Choroid plexus epithelial cell (primary cell): ENCODE results near the gene ZFP64.
"Not testable (repeated sequence)": the region's sequence is repeated elsewhere in the genome, so short reads cannot be mapped to it uniquely, and the experiment has no call there.

ENCODE experiments used
- DNase-seq: peaks from one replicate; pipeline ENCODE4 v3.0.0-alpha.2; 2010; ENCODE audit warnings: low read depth
- H3K4me3 ChIP-seq: 2 replicates; pipeline ENCODE4 v1.5.1; 2011; ENCODE audit warnings: low read depth, mild to moderate bottlenecking, control low read depth, low read length, moderate library complexity
- TF ChIP-seq, protein P1 (sequence below): conservative IDR thresholded peaks from 2 replicates; pipeline ENCODE4 v1.5.1; 2011; ENCODE audit warnings: low read depth, mild to moderate bottlenecking, control low read depth, inconsistent platforms, low read length, moderate library complexity

ZFP64 gene

DNA sequence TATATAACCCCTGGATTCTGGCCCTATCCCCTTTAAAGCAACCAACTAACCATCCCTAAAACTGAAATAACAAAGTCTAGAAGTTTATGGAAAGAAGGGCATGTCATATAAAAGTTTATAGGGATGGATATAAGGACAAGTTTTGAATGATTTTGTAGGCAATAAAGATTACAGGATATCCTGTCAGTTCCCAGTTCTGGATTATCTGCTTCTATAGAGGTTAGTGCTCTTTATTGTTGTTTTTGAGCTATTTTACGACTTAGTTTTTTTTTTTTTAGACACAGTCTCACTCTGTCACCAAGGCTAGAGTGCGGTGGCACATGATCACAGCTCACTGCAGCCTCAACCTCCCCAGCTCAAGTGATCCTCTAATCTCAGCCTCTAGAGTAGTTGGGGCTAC is 48.3 kb downstream of the ZFP64 start:
- no peak overlapping the region for H3K4me3 ChIP-seq
- no peak for DNase-seq
- TF ChIP-seq, protein P1, sequence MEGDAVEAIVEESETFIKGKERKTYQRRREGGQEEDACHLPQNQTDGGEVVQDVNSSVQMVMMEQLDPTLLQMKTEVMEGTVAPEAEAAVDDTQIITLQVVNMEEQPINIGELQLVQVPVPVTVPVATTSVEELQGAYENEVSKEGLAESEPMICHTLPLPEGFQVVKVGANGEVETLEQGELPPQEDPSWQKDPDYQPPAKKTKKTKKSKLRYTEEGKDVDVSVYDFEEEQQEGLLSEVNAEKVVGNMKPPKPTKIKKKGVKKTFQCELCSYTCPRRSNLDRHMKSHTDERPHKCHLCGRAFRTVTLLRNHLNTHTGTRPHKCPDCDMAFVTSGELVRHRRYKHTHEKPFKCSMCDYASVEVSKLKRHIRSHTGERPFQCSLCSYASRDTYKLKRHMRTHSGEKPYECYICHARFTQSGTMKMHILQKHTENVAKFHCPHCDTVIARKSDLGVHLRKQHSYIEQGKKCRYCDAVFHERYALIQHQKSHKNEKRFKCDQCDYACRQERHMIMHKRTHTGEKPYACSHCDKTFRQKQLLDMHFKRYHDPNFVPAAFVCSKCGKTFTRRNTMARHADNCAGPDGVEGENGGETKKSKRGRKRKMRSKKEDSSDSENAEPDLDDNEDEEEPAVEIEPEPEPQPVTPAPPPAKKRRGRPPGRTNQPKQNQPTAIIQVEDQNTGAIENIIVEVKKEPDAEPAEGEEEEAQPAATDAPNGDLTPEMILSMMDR: no peak

DNA sequence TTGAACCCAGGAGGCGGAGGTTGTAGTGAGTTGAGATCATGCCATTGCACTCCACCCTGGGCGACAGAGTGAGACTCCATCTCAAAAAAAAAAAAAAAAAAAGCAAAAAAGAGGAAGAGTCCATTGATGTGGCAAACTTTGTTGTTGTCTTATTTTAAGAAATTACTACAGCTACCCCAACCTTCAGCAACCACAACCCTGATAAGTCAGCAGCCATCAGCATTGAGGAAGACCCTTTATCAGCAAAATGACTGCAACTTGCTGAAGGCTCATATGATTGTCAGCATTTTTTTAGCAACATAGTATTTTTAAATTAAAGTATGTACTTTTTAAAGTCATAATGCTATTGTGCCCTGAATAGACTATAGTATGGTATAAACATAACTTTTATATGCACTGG is 48.8 kb downstream of the ZFP64 start:
- TF ChIP-seq, protein P1: no peak
- H3K4me3 ChIP-seq: no peak overlapping the region
- DNase-seq: no peak

DNA sequence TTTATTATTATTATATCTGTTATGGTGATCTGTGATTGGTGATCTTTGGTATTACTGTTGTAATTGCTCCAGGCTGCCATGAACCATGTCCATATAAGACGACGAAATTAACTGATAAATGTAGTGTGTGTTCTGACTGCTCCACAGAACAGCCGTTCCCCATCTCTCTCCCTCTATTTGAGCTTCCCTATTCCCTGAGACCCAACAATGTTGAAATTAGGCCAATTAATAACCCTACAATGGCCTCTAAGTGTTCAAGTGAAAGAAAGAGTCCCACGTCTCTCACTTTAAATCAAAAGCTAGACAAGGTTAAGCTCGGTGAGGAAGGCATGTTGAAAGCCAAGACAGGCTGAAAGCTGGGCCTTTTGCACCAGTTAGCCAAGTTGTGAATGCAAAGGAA is 51.6 kb downstream of the ZFP64 start:
- H3K4me3 ChIP-seq: no peak overlapping the region
- TF ChIP-seq, protein P1: no peak

DNA sequence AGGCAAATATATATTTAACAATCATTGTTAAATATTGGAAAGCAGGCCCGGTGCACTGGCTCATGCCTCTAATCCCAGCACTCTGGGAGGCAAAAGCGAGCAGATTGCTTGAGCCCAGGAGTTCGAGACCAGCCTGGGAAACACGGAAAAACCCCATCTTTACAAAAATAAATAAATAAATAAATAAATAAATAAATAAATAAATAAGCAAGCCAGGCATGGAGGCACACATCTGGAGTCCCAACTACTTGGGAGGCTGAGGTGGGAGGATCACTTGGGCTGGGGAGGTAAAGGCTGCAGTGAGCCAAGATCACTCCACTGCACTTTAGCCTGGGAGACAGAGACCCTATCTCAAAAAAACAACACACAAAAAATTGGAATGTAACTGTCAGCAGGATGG is 53.7 kb downstream of the ZFP64 start:
- TF ChIP-seq, protein P1: no peak
- no peak for DNase-seq
- H3K4me3 ChIP-seq: no peak overlapping the region

More for the DNA sequence above, 51.6 kb downstream of the ZFP64 start:
- DNase-seq: no peak

DNA sequence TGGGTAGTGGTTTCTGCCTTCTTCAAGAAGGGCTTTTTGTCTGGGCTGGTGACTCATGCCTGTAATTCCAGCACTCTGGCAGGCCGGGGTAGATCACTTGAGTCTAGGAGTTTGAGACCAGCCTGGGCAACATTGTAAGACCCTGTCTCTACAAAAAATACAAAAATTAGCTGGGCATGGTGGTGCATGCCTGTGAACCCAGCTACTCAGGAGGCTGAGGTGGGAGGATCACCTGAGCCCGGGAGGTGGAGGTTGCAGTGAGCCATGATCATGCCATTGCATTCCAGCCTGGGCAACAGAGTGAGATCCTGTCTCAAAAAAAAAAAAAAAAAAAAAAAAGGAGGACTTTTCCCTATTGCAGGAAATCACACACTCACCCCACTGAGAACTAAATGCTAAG is 57.9 kb downstream of the ZFP64 start:
- DNase-seq: not testable (repeated sequence)

DNA sequence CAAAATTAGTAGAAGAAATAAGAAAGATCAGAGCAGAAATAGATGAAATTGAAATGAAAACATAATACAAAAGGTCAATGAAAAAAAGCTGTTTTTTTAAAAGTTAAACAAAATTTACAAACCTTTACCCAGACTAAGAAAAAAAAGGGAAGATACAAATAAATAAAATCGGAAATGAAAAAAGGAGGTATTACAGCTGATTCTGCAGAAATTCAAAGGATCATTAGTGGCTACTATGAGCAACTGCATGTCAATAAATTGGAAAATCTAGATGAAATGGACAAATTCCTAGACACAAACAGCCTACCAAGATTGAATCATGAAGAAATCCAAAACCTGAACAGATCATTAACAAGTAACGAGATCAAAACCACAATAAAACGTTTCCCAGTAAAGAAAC is 59.2 kb downstream of the ZFP64 start:
- TF ChIP-seq, protein P1: no peak
- DNase-seq: no peak
- no peak overlapping the region for H3K4me3 ChIP-seq

More for the DNA sequence above, 57.9 kb downstream of the ZFP64 start:
- H3K4me3 ChIP-seq: not testable (repeated sequence)

DNA sequence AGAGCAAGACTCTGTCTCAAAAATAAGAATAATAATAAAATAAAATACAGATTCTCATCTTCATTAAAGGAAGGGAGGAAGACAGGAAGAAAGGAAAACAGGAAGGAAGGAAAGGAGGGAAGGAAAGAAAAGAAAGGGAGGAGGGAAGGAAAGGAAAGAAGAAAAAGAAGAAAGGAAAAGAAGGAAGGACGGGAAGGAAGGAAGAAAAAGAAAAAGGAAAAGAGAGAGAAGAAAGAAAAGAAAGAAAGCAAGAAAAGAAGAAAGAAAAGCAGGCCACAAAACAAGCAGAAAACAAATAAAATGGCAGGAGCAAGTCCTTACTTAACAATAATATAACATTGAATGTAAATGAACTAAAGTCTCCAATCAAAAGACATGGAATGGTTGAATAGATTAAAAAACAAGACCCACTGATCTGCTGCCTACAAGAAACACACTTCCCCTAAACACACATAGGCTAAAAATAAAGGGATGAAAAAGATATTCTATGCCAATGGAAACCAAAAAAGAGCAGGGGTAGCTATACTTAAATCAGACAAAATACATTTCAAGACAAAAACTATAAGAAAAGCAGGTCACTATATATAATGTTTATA is 60.4 kb downstream of the ZFP64 start:
- H3K4me3 ChIP-seq: no peak overlapping the region
- TF ChIP-seq, protein P1: no peak
- DNase-seq: no peak

DNA sequence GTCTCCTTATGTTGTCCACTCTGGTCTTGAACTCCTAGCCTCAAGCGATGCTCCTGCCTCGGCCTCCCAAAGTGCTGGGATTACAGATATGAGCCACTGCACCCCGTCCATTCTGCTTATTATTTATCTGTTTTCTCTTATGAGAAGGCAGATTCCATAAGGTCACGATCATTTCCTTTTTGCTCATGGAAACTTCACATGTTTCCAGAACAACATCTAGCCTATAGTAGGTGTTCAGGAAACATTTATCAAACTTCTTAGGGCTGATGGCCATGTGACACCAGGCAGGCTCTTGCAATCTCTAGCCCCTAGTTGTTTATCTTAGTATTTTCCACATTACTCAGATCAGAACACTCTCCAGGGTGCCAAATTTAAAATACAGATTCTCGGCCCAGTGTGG is 61.2 kb downstream of the ZFP64 start:
- TF ChIP-seq, protein P1: no peak

More for the DNA sequence above, 61.2 kb downstream of the ZFP64 start:
- no peak overlapping the region for H3K4me3 ChIP-seq
- peak; percentile 50 for DNase-seq
